ENCODE data around the gene RGMA. TPM values are rescaled to one million over a fixed set of nuclear protein-coding genes. Genes with fewer than 3 reads are reported as not detected.

Gene RGMA
- total RNA-seq, 1 experiment from 2014 or later: 1.3 TPM

DNA sequence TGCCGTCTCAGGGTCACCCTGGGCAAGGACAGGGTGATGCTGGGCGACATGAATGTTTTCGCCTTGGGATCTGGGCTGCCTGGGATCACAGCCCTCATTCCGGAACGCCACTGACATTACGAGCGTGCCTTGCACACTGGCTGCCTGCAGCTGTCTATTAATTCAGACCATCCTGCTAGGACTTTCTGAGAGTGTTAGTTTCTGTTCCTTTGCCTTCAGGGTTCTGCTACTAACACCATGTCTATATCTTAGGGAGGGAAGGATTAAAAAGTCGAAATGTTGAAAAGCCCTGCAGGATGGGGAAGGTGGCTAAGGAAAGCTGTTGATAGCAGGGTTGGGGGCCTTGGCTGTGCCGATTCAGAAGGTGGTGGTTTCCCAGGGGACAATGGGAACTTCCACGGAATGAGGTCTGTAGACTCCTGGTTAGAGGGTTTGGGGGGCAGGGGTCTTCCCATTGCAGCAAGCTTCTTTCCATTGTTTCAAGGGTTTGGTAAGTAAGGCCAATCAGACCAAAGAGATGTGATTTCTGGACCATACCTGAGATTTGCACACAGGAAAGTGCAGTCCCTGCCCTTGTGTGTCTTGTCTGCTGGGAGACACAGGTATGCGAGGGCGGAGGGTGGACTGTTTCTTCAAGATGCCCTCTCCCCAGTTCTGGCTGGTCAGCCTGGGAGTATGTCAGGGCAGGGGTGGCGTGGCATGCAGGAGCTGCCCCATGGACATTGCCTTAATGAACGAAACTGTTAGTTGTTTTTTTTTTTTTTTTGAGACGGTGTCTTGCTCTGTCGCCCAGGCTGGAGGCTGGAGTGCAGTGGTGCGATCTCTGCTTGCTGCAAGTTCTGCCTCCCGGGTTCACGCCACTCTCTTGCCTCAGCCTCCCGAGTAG is 50.9 kb downstream of the RGMA start:
- H2AFZ ChIP-seq (ENCODE audit: low read length): no peak overlapping the region
- no peaks in the 10 kb centered on the region for H3K4me1 ChIP-seq (ENCODE audit: insufficient read depth, low read length)
- no peak overlapping the region for H3K9ac ChIP-seq (ENCODE audit: low read length)
- no peaks in the 10 kb centered on the region for H4K20me1 ChIP-seq (ENCODE audit: low read length)
- intact Hi-C loops (cut with micrococcal nuclease): no loop called here
- H3K9me2 ChIP-seq (replicated peaks; ENCODE audit: low read length): no peaks in the 10 kb centered on the region
- H3K36me3 ChIP-seq (ENCODE audit: low read depth, low read length): no peaks in the 10 kb centered on the region
- H3K27ac ChIP-seq (ENCODE audit: low read length): no peak overlapping the region
- DNase-seq: no peak
- TF ChIP-seq EZH2phosphoT487 (IDR thresholded peaks at IDR 0.05; ENCODE audit: borderline replicate concordance, low read length): no peak
- no peak for TF ChIP-seq CTCF (conservative IDR thresholded peaks at IDR 0.05; ENCODE audit: low read depth, low read length)
- no peak for TF ChIP-seq EZH2 (IDR thresholded peaks at IDR 0.05; ENCODE audit: low read length, unreplicated experiment)
- ATAC-seq: no peak
- H3K79me2 ChIP-seq (ENCODE audit: low read length): no peaks in the 10 kb centered on the region
- ChIA-PET CTCF (no interaction called here), POLR2A (ENCODE audit: unreplicated experiment) (no interaction called here)
- no peaks in the 10 kb centered on the region for H3K27me3 ChIP-seq (ENCODE audit: low read length)
- H3F3A ChIP-seq (ENCODE audit: low read length, unreplicated experiment): no peaks in the 10 kb centered on the region
- H3K9me3 ChIP-seq (ENCODE audit: low read length): no peaks in the 10 kb centered on the region
- no peak overlapping the region for H3K4me2 ChIP-seq (ENCODE audit: low read length)
- no TSS peak for BruUV-seq (replicated peaks)
- no peak overlapping the region for H3K4me3 ChIP-seq (ENCODE audit: low read length)

GRCh38 chr15:93036951-93037819 is 51.8 kb downstream of the RGMA start:
- no TSS peak for BruUV-seq (replicated peaks)
- no peaks in the 10 kb centered on the region for H3K9me3 ChIP-seq (ENCODE audit: low read length)
- H3K4me2 ChIP-seq (ENCODE audit: low read length): no peak overlapping the region
- CTCF ChIA-PET: no interaction called here
- no peaks in the 10 kb centered on the region for H4K20me1 ChIP-seq (ENCODE audit: low read length)
- POLR2A ChIA-PET (ENCODE audit: unreplicated experiment): no interaction called here
- no peak overlapping the region for H3K4me3 ChIP-seq (ENCODE audit: low read length)
- ATAC-seq (0 out of 2 replicates have a peak, but pooled peaks have one; percentile 37), DNase-seq (no peak)
- H3K9me2 ChIP-seq (replicated peaks; ENCODE audit: low read length): no peaks in the 10 kb centered on the region
- no peaks in the 10 kb centered on the region for H3K4me1 ChIP-seq (ENCODE audit: insufficient read depth, low read length)
- no peak overlapping the region for H2AFZ ChIP-seq (ENCODE audit: low read length)
- H3K36me3 ChIP-seq (ENCODE audit: low read depth, low read length): no peaks in the 10 kb centered on the region
- no peaks in the 10 kb centered on the region for H3F3A ChIP-seq (ENCODE audit: low read length, unreplicated experiment)
- no peak overlapping the region for H3K9ac ChIP-seq (ENCODE audit: low read length)
- intact Hi-C loops (cut with micrococcal nuclease): no loop called here
- H3K27me3 ChIP-seq (ENCODE audit: low read length): no peaks in the 10 kb centered on the region
- H3K27ac ChIP-seq (ENCODE audit: low read length): no peak overlapping the region
- no peak for TF ChIP-seq EZH2phosphoT487 (IDR thresholded peaks at IDR 0.05; ENCODE audit: borderline replicate concordance, low read length)
- no peak for TF ChIP-seq CTCF (conservative IDR thresholded peaks at IDR 0.05; ENCODE audit: low read depth, low read length)
- no peak for TF ChIP-seq EZH2 (IDR thresholded peaks at IDR 0.05; ENCODE audit: low read length, unreplicated experiment)
- H3K79me2 ChIP-seq (ENCODE audit: low read length): no peaks in the 10 kb centered on the region

Data from PC-3 (cell line).